Activated CD8-positive, alpha-beta memory T cell treated with anti-CD3 and anti-CD28 coated beads for 1 hour (primary cell): Measurements from ENCODE around the gene PYDC1.
"Not testable (repeated sequence)": the region's sequence is repeated elsewhere in the genome, so short reads cannot be mapped to it uniquely, and the experiment has no call there.

Experiments
- DNase-seq, 2 donors: peaks; one replicate each; pipeline ENCODE4 v3.0.0-alpha.2; 2020; ENCODE audit warnings: low read depth in 1 of 2; ENCODE audit errors: extremely low read depth in 1 of 2

Gene PYDC1

DNA sequence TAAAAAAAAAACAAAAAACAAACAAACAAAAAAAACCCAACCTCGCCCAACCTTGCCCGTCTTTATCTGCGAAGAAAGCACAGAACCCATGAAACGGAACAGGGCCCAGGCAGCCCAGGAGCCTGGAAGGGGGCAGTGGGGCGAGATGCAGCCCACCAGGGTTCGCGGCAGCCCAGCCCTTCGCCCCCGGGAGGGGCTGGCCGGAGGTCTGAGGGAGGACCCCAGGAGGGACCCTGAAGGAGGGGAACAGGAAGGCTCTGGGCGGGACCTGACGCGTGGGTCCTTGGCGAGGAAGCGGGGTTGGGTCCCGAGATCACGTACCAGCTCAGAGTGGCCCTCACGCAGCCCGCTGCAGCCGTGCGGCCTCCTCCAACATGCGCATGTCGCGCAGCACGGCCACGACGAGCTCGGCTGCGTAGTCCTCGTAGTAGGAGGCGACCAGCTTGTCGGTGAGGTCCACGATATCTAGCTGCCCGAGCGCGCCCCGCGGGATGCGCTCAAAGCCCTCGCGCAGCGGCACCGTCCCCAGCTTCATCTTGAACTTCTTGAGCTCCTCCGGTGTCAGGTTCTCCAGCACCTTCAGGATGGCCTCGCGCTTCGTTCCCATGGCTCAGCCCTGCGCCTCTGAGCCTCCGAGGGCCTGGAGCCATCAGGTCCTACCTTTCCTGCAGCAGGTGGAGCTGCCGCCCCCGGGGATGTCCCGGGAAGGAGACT is at the start of gene PYDC1:
Gene PYDC1 (minus strand): TSS at position 714 of the 714 bp plus-strand sequence. CDS start 107 bp downstream, at position 607.
- no peak for DNase-seq

DNA sequence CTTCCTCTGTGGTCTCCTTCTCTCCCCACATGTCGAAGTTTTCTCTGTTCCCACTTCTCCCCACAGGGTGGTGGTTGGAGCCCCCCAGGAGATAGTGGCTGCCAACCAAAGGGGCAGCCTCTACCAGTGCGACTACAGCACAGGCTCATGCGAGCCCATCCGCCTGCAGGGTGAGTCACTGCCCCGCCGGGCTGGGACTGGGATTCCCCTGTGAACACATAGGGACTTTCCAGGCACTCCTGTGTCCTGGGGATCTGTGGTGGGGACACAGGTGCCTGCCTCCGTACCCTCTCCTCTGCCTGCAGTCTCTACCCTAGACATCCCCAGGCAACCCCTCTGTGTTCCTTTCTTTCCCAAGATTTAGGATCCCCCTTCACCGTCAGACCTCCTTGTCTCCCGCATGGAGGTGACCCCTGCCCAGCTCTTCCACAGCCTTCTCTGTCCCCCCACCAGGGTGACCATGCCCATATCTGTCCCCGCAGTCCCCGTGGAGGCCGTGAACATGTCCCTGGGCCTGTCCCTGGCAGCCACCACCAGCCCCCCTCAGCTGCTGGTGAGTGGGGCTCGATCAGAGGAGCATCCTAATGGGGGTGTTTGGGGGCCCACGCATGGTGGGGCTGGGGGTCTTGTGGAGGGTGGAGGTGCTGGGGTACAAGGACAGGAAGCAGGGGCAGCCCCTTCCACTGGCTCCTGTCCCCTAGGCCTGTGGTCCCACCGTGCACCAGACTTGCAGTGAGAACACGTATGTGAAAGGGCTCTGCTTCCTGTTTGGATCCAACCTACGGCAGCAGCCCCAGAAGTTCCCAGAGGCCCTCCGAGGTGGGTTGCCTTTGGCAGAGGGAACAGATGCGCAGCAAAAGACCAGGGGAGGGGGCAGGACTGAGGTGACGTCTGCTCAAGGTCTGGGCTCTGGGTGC is 48.7 kb upstream of the PYDC1 start:
- DNase-seq, result peak; percentile 5 to 34

DNA sequence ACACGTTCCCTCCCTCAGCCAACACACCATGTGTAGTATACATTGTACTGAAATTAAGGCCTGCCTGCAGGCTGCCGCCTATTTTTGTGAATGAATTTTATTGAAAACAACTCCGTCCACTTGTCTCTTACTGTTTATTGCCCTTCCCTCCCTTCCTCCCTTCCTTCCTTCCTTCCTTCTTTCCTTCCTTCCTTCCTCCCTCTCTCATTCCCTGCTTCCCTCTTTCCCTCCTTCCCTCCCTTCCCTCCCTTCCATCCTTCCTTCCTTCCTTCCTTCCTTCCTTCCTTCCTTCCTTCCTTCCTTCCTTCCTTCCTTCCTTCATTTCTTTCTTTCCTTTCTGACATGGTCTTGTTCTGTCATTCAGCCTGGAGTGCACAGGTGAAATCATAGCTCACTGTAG is 45.1 kb upstream of the PYDC1 start:
- DNase-seq, result no peak

DNA sequence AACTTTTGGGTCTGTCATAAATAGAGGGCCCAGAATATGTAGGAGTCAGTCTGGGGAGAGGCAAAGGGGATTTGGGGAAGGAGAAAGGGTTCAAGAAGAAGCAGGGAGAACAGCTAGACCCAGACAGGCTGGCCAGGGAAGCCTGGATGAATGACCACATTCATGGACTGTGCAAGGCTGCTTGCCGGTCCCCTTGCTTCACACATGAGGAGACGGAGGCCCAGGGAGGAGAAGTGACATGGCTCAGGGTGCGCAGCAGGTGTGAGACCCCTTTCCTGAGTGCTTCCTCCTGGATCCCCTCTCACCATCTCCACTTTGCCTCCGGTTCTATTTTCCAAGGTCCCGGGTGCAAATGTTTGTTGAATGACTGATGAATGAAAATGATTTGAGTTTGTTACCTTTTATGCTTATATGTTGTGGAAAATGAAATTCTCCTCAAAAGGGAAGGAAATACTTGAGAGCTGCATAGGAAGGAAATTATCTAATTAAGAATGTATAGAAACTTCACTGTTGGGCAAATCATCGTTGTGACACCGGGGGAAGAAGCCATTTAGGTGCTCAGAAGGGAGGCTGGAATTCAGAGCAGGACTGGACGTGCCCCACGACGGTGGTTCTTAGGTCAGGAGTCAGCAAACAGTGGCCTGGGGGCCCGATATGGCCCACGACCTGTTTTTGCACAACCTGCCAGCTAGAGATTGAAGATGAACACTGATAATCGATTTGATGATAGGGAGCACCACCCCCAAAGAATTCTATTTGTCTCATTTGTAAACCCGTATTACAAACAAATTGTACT is 43.4 kb upstream of the PYDC1 start:
- DNase-seq, result no peak

DNA sequence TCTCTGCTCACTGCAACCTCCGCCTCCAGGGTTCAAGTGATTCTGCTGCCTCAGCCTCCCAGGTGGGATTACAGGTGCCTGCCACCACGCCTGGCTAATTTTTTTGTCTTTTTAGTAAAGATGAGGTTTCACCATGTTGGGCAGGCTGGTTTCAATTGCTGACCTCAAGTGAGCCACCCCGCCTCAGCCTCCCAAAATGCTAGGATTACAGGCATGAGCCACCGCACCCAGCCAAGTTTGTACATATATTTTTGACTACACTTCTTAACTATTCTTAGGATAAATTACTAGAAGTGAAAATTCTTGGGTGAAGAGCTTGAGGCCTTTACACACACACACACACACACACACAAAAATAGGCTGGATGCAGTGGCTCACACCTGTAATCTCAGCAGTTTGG is 41.4 kb upstream of the PYDC1 start:
- DNase-seq, result no peak

DNA sequence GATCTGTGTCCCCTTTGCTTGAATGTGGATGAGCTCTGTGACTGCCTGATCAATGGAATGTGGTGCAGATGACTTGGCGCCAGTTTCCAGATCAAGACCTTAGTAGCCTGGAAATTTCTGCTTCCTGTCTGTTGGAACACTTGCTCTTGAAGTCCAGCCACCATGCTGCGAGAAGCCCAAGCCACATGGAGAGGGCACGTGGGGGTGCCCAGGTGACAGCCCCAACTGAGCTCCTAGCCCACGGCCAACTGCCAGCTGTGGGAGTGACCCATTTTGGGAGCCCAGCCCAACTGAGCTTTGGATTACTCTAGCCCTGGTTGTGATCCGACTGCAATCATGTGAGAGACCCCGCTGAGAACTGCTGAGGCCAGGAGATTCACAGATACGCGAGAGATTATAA is 39.5 kb upstream of the PYDC1 start:
- DNase-seq, result no peak

DNA sequence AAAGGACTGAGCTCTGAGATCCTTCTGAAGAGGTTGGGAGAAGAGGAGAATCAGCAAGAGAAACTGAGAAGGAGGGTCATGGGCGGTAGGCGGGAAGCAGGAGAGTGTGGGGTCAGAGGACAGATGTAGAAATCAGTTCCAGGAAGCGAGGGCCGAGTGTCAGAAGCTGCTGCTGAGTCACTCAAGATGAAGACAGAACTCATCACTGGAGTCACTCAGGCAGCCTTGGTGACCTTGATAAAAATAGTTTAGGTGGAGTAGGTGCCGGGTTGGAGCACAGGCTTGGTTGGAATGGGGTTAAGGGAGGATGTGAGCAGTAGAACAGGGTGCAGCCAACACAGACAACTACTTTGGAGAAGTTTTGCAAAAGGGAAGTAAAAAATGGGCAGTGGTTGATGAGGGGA is 36.7 kb upstream of the PYDC1 start:
- no peak for DNase-seq

DNA sequence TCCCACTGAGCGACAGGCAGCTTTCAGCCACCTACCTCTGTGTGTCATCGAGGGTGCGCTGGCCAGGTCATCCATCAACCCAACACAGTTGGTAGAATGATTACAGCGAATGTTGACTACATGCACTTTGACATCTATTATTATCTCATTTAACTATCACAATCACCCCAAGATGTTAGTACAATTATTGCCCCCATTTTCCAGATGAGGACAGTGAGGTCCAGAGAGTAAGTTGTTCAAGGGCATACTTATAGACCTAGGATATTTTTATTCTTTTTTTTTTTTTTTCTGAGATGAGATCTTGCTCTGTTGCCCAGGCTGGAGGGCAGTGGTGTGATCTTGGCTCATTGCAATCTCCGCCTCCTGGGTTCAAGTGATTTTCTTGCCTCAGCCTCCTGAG is 34.5 kb upstream of the PYDC1 start:
- DNase-seq, result no peak

DNA sequence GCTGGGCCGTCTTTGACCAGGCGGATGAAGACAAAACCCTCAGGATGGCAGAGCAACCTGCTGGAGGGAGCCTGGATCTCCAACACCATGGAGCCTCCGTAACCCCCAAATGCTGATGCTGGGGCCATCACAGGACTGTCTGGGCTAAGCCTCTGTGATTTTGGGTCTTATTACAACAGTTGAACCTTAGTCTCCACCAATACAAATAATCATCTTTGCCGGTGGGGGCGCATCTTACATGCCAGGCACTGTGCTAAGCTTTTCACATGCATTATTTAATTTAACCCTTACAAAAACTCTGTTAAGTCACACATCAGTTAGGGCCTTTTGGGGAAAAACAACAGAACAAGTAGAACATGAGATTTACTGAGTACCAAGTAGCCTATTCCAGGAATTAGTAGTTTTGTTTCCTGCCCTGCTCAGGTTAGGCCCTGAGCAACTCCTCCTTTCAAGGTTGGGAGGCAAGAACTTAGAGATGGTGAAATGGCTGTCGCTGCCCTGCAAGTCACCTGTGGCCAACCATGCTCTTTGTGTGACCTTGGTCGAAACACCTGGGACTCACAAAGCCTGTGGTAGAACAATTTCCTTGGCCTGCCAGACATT is 33.9 kb upstream of the PYDC1 start:
- DNase-seq, result no peak

DNA sequence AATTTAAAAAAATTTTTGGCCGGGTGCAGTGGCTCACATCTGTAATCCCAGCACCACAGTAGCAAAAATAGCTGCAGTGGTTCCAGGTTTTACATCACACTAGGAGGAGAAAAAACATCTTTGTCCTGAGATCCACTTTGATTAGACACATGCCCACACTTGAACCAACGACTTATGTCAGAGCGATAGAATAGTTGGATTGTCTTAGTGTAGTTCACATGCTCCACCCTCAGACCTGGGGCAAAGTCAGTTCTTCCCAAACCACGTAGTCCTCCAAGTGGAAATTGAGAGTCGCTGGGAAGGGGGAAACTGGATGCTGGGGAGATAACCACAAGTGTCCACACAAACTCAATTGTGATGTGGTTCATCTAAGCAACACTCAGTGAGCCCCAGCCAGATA is 31.4 kb upstream of the PYDC1 start:
- no peak for DNase-seq

DNA sequence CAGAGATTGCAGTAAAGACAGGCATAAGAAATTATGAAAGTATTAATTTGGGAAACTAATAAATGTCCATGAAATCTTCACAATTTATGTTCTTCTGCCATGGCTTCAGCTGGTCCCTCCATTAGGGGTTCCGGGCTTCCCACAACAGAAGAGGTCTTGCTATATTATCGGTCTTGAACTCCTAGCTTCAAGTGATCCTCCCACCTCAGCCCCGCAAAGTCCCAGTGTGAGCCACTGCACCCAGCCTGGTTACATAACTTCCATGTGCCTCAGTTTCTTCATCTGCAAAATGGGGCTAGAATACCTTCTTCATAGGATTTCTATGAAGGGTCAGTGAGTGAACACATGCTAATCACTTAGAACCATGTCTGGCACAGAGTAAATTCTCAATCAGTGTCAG is 29.4 kb upstream of the PYDC1 start:
- no peak for DNase-seq

DNA sequence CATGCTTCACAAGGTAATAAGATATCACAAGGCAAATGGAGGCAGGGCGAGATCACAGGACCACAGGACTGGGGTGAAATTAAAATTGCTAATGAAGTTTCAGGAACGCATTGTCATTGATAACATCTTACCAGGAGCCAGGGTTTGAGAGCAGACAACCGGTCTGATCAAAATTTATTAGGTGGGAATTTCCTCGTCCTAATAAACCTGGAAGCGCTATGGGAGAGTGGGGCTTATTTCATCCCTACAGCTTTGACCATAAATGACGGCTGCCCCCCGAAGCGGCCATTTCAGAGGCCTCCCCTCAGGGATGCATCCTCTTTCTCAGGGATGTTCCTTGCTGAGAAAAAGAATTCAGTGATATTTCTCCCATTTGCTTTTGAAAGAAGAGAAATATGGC is 28.7 kb upstream of the PYDC1 start:
- DNase-seq, result not testable (repeated sequence)

DNA sequence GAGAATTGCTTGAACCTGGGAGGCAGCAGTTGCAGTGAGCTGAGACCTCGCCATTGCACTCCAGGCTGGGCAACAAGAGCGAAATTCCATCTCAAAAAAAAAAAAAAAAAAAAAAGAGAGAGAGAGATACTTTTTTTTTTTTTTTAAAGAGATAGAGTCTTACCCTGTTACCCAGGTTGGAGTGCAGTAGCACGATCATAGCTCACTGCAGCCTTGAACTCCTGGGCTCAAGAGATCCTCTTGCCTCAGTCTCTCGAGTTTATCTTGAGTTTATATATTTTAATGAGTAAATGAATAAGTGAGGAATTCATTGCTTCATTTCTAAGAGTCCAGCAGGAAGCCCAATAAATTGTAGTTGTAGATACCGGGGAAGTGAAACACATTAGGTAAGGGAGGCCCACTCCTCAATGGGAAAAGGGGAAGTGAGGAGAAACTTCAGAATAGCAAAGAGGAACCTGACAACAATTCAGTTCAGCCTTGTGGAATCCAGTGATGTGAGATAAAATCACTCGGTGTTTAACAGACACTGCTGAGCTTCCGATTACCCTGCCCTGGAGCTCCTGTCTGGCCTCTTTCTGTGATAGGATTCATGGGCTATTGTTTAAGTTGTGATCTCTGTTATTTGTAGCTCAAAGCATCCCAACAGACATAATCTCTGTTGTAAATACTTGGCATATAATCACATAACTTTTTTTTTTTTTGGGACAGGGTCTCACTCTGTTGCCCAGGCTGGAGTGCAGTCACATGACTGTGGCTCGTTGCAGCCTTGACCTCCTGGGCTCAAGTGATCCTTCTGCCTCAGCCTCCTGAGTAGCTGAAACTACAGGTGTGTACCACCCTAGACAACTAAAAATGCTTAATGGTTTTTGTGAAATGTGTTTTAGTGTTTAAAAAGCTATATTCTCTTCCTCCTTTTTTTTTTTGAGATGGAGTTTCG is 27.1 kb upstream of the PYDC1 start:
- no peak for DNase-seq

DNA sequence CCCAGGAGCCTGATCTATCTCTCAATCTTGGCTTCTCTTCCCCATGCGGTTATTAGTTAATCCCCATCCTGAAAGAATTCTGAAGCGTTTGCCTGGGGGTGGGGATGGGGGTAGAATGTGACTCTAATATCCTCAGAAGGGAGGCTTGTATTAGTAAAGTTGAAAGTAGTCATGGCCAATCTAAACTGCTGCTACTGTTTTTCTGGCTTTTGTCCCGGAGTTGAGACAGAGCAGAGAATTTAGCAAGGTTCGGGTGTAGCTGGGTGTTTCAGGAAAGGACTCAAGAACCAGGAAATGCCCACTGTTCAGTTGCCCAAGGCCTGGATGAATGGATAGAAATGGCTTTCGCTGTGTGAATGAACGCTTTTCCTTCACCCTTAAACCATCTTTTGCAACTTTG is 25.3 kb upstream of the PYDC1 start:
- DNase-seq, result no peak

DNA sequence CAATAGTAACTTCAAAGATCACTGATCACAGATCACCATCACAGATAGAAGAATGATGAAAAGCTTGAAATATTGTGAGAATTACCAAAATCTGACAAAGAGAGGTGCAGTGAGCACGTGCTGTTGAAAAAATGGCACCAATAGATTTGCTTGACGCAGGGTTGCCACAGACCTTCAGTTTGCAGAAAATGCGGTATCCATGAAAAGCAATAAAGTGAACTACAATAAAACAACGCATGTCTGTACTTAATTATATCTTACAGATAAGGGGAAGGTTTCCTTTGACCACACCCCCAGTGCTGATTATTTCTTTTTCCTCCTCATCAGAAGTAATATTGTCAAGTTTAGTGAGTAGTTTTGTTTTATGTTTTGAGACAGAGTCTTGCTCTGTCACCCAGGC is 21.1 kb upstream of the PYDC1 start:
- no peak for DNase-seq

DNA sequence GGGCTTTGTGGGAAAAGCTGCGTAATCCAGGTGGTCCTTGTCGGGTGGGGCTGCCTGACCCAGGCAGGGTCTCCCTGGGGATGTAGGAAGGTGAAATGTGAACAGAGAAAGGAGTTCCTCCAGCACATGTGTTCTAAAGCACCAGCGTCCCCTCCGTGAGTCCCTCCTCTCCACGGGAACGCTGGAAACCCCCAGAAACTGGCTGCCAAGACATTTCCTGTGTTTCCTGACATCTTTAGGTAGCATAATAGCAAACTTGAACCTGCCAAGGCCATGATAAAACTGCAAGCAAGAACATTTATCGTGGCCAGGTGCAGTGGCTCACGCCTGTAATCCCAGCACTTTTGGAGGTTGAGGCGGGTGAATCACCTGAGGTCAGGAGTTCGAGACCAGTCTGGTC is 12.6 kb upstream of the PYDC1 start:
- no peak for DNase-seq

DNA sequence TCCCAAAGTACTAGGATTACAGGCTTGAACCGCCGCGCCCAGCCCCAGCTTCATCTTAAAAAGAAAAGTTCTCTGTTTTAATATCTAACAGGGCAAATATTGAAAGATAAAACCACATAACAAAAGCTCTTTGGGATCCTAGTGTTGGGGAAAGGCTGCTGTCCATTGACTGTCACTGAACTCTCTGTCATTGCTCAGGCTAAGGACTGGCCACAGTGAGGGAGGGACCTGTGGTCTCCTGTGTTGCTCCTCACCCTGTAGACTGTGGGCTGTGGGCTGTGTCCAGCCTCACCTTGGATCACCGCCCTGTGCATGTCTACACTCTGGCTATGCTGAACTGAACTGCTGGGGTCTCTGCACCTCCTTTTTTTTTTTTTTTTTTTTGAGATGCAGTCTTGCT is 11.3 kb upstream of the PYDC1 start:
- DNase-seq, result no peak

DNA sequence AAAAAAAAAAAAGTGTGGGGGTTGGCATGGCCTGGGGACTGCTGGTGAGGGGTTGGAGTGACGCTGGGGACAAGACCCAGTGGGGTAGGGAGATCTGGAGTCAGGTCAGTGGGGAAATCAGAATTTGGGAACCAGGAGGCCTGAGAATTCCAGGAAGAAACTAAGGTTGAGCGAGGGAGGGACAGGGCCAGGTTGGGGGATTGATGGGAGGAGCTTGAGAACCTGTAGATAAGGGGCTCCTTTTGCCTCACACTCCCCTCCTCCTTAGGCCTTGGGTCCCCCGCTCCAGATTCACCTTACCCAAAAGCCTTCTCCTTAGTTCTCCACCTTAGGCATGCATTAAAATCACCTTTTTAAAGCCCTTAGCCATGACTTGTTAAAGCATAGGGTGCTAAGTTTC is 8.3 kb upstream of the PYDC1 start:
- no peak for DNase-seq

DNA sequence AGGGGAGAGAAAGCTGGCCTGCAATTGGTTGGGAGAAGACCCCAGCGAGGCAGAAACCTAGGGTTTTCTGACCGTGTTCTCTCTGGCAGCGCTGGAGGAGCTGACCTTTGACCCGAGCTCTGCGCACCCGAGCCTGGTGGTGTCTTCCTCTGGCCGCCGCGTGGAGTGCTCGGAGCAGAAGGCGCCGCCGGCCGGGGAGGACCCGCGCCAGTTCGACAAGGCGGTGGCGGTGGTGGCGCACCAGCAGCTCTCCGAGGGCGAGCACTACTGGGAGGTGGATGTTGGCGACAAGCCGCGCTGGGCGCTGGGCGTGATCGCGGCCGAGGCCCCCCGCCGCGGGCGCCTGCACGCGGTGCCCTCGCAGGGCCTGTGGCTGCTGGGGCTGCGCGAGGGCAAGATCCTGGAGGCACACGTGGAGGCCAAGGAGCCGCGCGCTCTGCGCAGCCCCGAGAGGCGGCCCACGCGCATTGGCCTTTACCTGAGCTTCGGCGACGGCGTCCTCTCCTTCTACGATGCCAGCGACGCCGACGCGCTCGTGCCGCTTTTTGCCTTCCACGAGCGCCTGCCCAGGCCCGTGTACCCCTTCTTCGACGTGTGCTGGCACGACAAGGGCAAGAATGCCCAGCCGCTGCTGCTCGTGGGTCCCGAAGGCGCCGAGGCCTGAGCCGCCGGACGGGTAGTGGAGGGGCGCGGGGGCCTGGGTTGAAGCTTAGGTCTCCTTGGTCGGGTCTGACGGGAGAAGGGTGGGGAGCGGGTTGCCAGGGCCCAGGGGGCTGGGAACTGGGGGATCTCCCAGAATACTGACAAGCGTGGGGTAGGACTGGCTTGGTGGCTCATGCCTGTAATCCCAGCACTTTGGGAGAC is 7.4 kb upstream of the PYDC1 start:
- DNase-seq, result no peak
